GM21381 (cell line): ENCODE measurements around the gene XPOT.
"Not testable (repeated sequence)": the region's sequence is repeated elsewhere in the genome, so short reads cannot be mapped to it uniquely, and the experiment has no call there.

Experiments used
- ATAC-seq: cut with Tn5 transposase; IDR thresholded peaks from one replicate; pipeline ENCODE4 v1.9.1; 2021; ENCODE audit warnings: mild to moderate bottlenecking, moderate library complexity; ENCODE audit not compliant: unreplicated experiment

XPOT gene

GRCh38 chr12:64403707-64404469 lies at the start of gene XPOT:
Gene XPOT (plus strand): TSS chr12:64404392. CDS start chr12:64410036, 5,644 bp downstream.
- ATAC-seq: peak; percentile 98

- ATAC-seq: not testable (repeated sequence)
Measured at GRCh38 chr12:64356209-64356608, 48.0 kb upstream of the XPOT start.

- ATAC-seq: not testable (repeated sequence)
Measured at GRCh38 chr12:64361173-64361572, 43.0 kb upstream of the XPOT start.

GRCh38 chr12:64362721-64363305 lies 41.4 kb upstream of the XPOT start:
- no peak for ATAC-seq

GRCh38 chr12:64383675-64384074 lies 20.5 kb upstream of the XPOT start:
- no peak for ATAC-seq

- no peak for ATAC-seq
Measured at GRCh38 chr12:64385019-64385418, 19.2 kb upstream of the XPOT start.

- no peak for ATAC-seq
Measured at GRCh38 chr12:64385468-64385867, 18.7 kb upstream of the XPOT start.

- no peak for ATAC-seq
Measured at GRCh38 chr12:64387197-64387816, 16.9 kb upstream of the XPOT start.

- no peak for ATAC-seq
Measured at GRCh38 chr12:64389154-64389553, 15.0 kb upstream of the XPOT start.

- ATAC-seq: no peak
Measured at GRCh38 chr12:64390275-64390851, 13.8 kb upstream of the XPOT start, which contains the start of gene C12orf56. Gene C12orf56 (minus strand): TSS chr12:64390758. CDS start chr12:64390565, 193 bp downstream.

- ATAC-seq: no peak
Measured at GRCh38 chr12:64392221-64392620, 12.0 kb upstream of the XPOT start.

- no peak for ATAC-seq
Measured at GRCh38 chr12:64395739-64396138, 8.5 kb upstream of the XPOT start.

GRCh38 chr12:64400041-64400440 lies 4.2 kb upstream of the XPOT start:
- ATAC-seq: no peak

- ATAC-seq: no peak
Measured at GRCh38 chr12:64402181-64402580, 2.0 kb upstream of the XPOT start.

- ATAC-seq: peak; percentile 29
Measured at GRCh38 chr12:64404470-64405256, 471 bp downstream of the XPOT start.

GRCh38 chr12:64407342-64408223 lies 3.4 kb downstream of the XPOT start:
- no peak for ATAC-seq

GRCh38 chr12:64411427-64411826 lies 7.2 kb downstream of the XPOT start:
- ATAC-seq: no peak

GRCh38 chr12:64412459-64412858 lies 8.3 kb downstream of the XPOT start:
- no peak for ATAC-seq

- no peak for ATAC-seq
Measured at GRCh38 chr12:64413884-64414283, 9.7 kb downstream of the XPOT start.

GRCh38 chr12:64418209-64418608 lies 14.0 kb downstream of the XPOT start:
- ATAC-seq: no peak
